Measurements from ENCODE around the gene VDR.
"Not testable (repeated sequence)": the region's sequence is repeated elsewhere in the genome, so short reads cannot be mapped to it uniquely, and the experiment has no call there.

The VDR gene

DNA sequence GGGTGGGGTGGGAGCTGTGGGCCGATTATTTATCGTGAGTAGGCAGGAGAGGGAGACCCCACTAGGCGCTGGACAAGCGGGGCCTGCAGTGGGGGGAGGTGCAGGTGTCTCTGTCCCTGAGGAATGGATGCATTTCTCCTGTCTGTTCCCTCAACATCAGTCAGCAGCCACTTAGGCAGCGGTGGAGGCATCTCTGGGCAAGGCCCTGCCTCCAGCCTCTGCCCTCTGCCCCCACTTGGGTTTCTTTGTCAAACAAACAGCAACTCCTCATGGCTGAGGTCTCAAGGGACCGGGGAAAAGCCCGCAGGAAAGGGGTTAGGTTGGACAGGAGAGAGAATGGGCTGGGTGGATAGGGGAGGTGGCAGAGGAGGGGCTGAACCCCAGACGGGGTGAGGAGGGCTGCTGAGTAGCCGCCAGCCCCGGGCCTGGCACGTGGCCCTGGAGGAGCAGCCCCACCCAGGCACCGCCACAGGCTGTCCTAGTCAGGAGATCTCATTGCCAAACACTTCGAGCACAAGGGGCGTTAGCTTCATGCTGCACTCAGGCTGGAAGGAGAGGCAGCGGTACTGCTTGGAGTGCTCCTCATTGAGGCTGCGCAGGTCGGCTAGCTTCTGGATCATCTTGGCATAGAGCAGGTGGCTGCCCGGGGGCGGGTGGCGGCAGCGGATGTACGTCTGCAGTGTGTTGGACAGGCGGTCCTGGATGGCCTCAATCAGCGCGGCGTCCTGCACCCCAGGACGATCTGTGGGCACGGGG, 60.4 kb downstream of the VDR start:
- DNase-seq, result no peak

- no peak for DNase-seq
These were observed 61.4 kb downstream of the VDR start for GRCh38 chr12:47843226-47843980.

- DNase-seq, result not testable (repeated sequence)
These were observed 62.3 kb downstream of the VDR start for GRCh38 chr12:47842543-47842942.

GRCh38 chr12:47841910-47842309, 62.9 kb downstream of the VDR start:
- no peak for DNase-seq

DNA sequence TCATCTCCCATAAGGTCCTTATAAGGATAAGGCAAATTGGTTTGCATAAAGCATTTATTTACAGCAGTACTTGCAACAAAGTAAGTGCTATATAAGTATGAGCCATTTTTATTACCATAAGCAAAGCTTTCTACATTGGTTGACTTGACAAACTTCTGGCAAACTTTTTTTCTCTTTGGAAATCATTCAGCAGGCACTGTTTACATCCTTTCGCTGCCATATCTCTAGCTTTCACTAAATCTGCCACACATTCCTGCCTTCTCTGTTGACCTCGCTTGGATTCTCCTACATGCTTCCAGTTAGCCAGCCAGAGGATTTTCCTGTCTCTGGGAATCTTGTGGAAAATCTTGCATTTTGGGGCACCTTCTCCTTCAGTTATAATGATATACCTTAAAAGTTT, 63.3 kb downstream of the VDR start:
- DNase-seq, result no peak

GRCh38 chr12:47840571-47840970, 64.2 kb downstream of the VDR start:
- no peak for DNase-seq

- DNase-seq, result no peak
These were observed 65.4 kb downstream of the VDR start for GRCh38 chr12:47839214-47839876.

- peak in 4 of 6 experiments; percentile 30 to 41 (median 38) for DNase-seq
These were observed 66.4 kb downstream of the VDR start for GRCh38 chr12:47838286-47838931.

DNA sequence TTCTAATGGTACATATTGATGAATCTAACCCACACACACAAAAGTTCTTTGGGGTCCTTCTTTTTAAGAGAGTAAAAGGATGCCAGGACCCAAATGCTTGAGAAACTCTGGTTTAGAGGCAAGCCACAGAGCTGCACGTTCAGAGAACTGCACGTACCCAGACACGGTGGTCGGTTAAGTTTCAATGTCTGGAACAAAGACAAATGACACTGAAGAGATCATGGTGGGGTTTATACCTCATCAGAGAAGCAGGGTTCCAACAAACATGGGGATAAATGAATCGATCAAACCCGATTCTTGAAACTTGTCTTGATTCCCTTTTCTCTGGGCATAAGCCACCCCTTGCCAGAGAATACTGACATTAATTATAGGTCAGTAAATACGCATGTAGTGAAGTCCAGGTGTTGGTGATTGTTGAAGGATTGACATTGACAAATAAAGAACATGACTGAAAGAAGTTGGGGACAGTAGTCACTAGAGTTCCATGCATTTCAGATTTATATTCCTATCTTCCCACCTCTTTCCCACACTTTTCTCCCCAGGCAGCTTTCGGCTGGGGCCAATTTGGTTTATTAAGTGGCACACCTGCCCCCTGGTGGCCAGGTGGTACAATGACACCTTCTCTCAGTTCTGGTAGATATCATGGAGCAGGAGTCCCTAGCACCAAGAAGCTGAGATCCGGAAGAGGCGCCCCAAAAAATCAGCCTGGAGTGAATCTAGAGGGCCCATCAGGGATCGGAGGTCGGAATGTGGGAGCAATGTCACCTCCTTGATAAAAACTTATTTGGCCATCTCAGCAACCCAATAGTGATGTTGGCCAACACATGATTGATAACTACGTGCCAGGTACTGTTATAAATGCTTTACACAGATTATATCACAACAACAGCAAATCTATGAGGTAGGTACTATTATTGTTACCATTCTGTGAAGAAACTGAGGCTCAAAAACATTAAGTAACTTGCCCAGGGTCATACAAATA, 67.3 kb downstream of the VDR start:
- peak; percentile 31 to 80 (median 56) for DNase-seq

GRCh38 chr12:47835831-47836155, 69.0 kb downstream of the VDR start:
- DNase-seq, result no peak

- no peak for DNase-seq
These were observed 69.6 kb downstream of the VDR start for GRCh38 chr12:47835006-47835830.

DNA sequence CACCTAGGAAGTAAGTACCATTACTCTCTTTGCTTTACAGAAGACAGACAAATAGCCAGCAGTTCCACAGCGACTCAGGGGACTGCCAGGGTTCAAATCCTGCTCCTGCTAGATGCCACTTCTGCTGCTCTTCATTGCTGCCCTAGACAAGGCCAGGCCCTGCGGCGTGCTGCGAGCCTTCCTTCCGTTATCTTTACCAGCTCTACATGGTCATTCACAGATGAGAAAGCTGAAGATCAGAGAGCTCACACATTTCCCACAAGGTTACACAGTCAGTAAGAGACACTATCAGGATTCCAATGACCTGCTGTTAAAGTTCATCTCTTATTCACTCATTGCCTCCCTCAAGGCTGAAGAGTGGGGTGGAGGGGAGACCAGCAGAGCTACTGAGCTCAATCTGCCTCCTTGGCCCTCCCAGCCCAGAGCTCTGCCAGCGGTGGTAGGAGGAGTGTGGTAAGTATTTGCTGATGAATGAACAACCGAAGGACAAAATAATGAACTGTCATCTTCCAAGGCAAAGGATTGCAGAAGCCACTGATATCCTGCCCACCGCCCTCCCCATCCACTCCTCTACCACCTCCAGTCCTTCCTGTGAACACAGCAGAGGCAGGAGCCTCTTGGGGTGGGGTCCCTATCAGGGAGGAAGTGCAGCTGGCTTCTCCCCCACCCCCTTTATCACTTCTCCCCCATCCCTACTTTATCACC, 70.4 kb downstream of the VDR start:
- DNase-seq, result no peak

GRCh38 chr12:47833591-47834012, 71.2 kb downstream of the VDR start:
- DNase-seq, result no peak

DNA sequence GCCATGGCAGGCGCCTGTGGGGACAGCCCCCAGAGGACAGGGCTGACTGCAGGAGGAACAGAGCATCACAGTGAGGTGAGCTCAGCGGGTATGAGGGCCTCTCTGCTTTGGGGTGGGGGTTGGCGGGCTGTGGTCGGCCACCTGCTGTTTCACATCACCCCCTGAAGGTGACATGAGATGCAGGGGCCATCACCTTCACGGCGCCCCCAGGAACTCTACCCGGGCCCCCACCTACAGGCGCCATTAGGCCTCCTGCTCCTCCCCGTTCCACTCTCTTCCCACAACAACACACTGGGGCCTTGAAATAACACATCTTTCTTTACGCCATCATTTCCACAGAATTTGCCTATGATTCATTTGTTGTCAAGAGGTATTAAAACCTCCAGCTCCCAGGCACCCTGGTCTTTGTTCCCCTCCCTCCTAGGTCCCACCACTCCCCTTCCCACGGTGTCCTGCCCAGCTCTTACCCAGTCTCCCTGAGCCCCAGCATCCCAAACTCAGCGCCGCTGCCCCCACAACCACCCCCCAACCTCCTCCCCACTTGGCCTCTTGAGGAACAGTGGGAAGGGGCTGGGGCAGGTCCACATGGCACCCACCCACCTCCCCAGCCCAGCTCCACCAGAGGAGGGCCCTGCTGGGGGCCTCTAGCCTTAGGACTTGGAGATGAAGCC, 72.4 kb downstream of the VDR start:
- no peak for DNase-seq

GRCh38 chr12:47829584-47829983, 75.2 kb downstream of the VDR start:
- no peak for DNase-seq

DNA sequence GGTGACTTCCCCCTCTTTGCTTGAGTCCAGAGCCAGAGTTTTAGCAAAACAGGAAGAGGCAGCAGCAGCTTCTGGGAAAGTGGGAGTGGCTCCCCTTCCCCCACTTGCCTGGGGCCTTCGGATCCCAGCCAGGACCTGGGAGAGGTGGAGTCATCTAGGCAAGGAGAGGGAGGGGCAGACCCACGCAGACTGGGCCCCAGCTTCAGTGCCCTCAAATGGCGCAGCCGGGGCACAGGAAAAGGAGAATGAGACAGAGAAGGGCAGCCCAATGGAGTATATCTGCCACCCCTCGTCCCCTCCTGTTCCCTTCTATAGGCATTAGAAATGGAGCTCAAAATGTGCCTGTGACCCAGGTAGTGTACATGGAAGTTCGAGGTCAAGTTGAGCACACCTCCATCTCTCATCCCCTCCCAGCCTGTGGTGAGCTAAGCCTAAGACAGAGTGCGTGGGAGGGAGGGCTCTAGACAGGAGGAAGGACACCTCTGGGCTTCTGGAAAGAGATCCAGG, 75.8 kb downstream of the VDR start:
- no peak for DNase-seq

GRCh38 chr12:47828008-47828975, 76.5 kb downstream of the VDR start:
- no peak for DNase-seq

DNA sequence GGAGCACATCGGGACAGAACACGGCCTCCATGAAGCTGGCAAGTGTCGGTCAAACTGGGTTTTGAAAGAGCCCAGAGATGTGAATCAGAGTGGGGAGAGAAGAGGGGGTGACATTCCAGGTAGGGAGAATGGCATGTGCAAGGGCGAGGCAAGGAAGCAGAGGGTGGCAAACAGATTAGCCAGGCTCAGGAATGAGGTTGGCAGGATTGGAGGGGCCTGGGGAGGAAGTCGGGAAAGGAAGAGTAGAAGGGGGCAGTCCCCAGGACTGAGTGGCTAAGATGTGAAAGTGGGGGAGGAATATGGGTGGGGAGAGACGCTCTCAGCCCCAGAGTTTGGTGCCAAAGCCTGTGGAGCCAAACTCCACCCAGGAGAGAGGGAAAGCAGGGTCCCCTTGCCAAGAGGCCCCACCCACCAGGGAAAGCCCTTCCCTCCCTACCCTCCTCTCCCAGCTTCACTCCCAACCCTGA, 79.6 kb downstream of the VDR start:
- no peak for DNase-seq
